GM12864 (cell line): ENCODE measurements around the gene MAOA.

ENCODE experiments used
- DNase-seq: peaks from one replicate; pipeline ENCODE4 v3.0.0-alpha.2; 2011; ENCODE audit warnings: low read depth
- H3K4me3 ChIP-seq: 2 replicates; pipeline ENCODE4 v1.5.1; 2011; ENCODE audit warnings: mild to moderate bottlenecking, low read depth, low read length, control low read depth
- CTCF ChIP-seq: IDR thresholded peaks from 2 replicates; pipeline ENCODE4 v1.5.1; 2011; ENCODE audit warnings: low read depth, mild to moderate bottlenecking, moderate library complexity, low read length, control low read depth, inconsistent platforms; ENCODE audit errors: missing control alignments

The MAOA gene

GRCh38 chrX:43716144-43716543 is 60.0 kb downstream of the MAOA start:
- TF ChIP-seq CTCF = no peak
- H3K4me3 ChIP-seq = no peak overlapping the region
- no peak for DNase-seq

GRCh38 chrX:43716696-43717095 is 60.6 kb downstream of the MAOA start:
- no peak overlapping the region for H3K4me3 ChIP-seq
- DNase-seq = no peak
- no peak for TF ChIP-seq CTCF

GRCh38 chrX:43717161-43717560 is 61.1 kb downstream of the MAOA start:
- no peak overlapping the region for H3K4me3 ChIP-seq
- TF ChIP-seq CTCF = no peak
- no peak for DNase-seq

- DNase-seq = no peak
- TF ChIP-seq CTCF = no peak
- no peak overlapping the region for H3K4me3 ChIP-seq
These were observed 62.0 kb downstream of the MAOA start for GRCh38 chrX:43718081-43718480.

GRCh38 chrX:43718546-43718945 is 62.4 kb downstream of the MAOA start:
- no peak for TF ChIP-seq CTCF
- no peak overlapping the region for H3K4me3 ChIP-seq
- no peak for DNase-seq

- TF ChIP-seq CTCF = no peak
- DNase-seq = no peak
- no peak overlapping the region for H3K4me3 ChIP-seq
These were observed 62.9 kb downstream of the MAOA start for GRCh38 chrX:43718956-43719355.

GRCh38 chrX:43720082-43720481 is 64.0 kb downstream of the MAOA start:
- no peak for TF ChIP-seq CTCF

More at GRCh38 chrX:43720082-43720481, 64.0 kb downstream of the MAOA start:
- no peak overlapping the region for H3K4me3 ChIP-seq
- no peak for DNase-seq
